GM12892 (cell line): ENCODE measurements around the gene ITPRID1.
"Not testable (repeated sequence)": the region's sequence is repeated elsewhere in the genome, so short reads cannot be mapped to it uniquely, and the experiment has no call there.

Experiments used
- DNase-seq: peaks from one replicate; pipeline ENCODE4 v3.0.0; 2011; ENCODE audit not compliant: insufficient read length
- FAIRE-seq: peaks from 2 replicates; lab custom pipeline; 2011; peaks lifted over from hg19 to GRCh38; lab: Jason Lieb, UNC
- POLR2A ChIP-seq: IDR thresholded peaks from 2 replicates; pipeline ENCODE4 v1.6.1; 2011; ENCODE audit warnings: low read depth, low read length, control low read depth
- POLR2AphosphoS5 ChIP-seq: IDR thresholded peaks from 2 replicates; pipeline ENCODE4 v1.6.1; 2011; ENCODE audit warnings: low read depth, low read length, control low read depth
- TAF1 ChIP-seq: IDR thresholded peaks from 2 replicates; pipeline ENCODE4 v1.6.1; 2011; ENCODE audit warnings: low read depth, mild to moderate bottlenecking, control low read depth, low read length, borderline replicate concordance

The ITPRID1 gene

DNA sequence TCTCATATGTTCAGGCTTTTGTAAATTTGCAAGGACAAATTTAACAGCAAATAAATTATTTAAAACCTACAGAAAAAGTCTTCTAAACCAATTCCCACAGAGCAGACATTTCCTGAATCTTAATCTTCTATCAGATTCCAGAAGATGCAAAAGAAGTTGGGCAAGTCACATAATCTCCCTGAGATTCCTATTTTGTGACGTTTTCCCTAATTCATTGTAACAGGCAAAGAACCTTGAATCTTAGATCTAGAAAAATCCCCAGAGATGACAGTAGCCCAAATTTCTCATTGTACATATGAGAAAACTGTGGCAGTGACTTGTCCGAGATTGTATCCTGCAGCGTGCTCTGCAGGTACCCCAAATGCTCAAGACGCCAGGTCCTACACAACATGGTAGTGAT, 4.9 kb downstream of the ITPRID1 start:
- DNase-seq (no peak), FAIRE-seq (no peak)
- TF ChIP-seq POLR2AphosphoS5 (no peak), POLR2A (no peak), TAF1 (no peak)

DNA sequence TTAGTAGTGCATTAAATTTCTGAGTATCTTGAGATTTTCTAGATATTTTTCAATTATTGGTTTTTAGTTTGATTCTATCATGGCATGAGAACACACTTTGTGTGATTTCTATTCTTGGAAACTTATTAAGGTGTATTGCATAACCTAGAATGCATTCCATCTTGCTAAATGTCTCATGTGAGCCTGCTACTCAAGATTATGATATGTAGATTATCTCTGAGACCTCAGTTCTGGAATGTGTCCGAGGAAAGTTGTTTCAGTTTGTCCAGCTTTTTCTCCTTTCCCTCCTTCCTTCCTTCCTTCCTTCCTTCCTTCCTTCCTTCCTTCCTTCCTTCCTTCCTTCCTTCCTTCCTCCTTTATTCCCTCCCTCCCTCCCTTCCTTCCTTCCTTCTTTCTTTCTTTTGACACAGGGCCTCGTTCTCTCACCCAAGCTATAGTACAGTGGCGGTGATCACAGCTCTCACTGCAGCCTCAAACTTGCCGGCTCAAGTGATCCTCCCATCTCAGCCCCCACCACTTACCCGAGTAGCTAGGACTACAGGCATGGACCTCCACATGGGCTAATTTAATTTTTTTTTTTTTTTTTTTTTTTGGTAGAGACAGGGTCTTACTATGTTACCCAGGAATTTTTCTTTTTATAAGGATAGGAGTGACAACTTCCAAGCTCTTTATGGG, 7.6 kb downstream of the ITPRID1 start:
- no peak for TF ChIP-seq POLR2AphosphoS5
- no peak for TF ChIP-seq TAF1
- TF ChIP-seq POLR2A = no peak
- FAIRE-seq = no peak
- no peak for DNase-seq

GRCh38 chr7:31526864-31527263, 13.0 kb downstream of the ITPRID1 start:
- DNase-seq = no peak
- TF ChIP-seq POLR2A = no peak
- TF ChIP-seq POLR2AphosphoS5 = no peak
- no peak for TF ChIP-seq TAF1
- FAIRE-seq = no peak

DNA sequence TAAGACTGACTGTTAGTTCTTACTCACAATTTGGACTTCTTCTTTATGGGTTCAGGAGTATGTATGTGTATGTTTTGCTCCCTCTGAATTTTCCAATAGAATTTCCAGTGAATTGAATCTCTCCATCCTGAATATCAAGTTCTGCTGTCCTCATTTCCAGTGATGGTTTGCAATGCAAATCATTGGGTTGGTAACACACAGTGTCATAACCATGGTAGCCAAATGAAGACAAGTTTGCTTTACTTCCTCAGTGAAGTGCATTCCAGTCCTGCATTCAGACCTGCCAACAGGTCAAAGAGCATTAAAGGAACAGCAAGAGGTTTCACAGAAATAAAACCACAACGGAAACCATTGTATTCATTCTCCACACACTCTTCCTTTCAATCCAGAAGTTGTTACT, 15.2 kb downstream of the ITPRID1 start:
- DNase-seq = no peak
- no peak for FAIRE-seq
- no peak for TF ChIP-seq TAF1
- no peak for TF ChIP-seq POLR2AphosphoS5
- TF ChIP-seq POLR2A = no peak

- DNase-seq = not testable (repeated sequence)
Observed at GRCh38 chr7:31540651-31541185, 26.8 kb downstream of the ITPRID1 start.

GRCh38 chr7:31545549-31545948, 31.7 kb downstream of the ITPRID1 start:
- TF ChIP-seq TAF1 (no peak), POLR2AphosphoS5 (no peak), POLR2A (no peak)
- FAIRE-seq = no peak
- DNase-seq = no peak

More at GRCh38 chr7:31540651-31541185, 26.8 kb downstream of the ITPRID1 start:
- not testable (repeated sequence) for FAIRE-seq

GRCh38 chr7:31549611-31550010, 35.7 kb downstream of the ITPRID1 start:
- no peak for DNase-seq
- no peak for FAIRE-seq
- TF ChIP-seq POLR2A (no peak), TAF1 (no peak), POLR2AphosphoS5 (no peak)

- DNase-seq (no peak), FAIRE-seq (no peak)
- TF ChIP-seq POLR2A (no peak), POLR2AphosphoS5 (no peak), TAF1 (no peak)
Observed at GRCh38 chr7:31550432-31550831, 36.5 kb downstream of the ITPRID1 start.

- no peak for DNase-seq
- TF ChIP-seq POLR2A (no peak), POLR2AphosphoS5 (no peak), TAF1 (no peak)
- FAIRE-seq = no peak
Observed at GRCh38 chr7:31553661-31554081, 39.8 kb downstream of the ITPRID1 start.

DNA sequence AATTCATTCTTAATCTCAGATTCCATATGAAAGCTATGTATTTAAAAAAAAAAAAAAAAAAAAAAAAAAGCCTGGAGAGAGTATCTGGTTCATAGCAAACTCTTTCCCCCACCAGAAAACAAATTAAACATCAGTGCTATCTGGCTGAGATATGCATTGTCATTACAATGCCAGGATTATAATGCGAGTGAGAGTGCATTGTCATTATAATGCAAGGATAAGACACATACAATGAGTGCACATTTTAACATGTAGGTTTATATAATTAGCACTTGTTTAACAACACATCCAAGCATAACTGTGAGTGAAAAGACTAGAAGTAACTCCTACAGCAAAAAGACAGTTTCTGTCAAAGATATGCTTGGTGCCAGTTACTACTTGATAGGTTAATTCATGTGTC, 48.1 kb downstream of the ITPRID1 start:
- TF ChIP-seq POLR2AphosphoS5 (no peak), TAF1 (no peak), POLR2A (no peak)
- FAIRE-seq (no peak), DNase-seq (no peak)

DNA sequence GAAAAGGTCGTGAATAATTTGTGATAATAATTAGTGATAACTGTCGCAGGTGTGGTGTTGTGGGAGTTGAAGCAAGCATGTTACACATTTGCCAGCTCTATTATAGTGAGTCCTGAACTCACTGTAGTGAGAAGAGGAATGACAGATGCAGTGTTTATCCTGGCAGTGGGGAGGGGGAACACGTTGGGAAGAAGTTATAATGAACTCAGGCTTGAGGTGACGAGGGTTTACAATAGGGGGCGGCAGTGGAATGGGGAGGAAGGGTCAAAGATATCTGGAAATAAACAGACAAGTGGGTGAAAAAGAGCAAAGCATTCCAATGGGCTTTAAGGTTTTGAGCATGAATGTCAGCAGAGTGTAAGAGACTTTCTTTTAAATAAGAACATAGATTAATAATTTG, 49.6 kb downstream of the ITPRID1 start:
- no peak for FAIRE-seq
- no peak for DNase-seq
- TF ChIP-seq POLR2A (no peak), TAF1 (no peak), POLR2AphosphoS5 (no peak)

DNA sequence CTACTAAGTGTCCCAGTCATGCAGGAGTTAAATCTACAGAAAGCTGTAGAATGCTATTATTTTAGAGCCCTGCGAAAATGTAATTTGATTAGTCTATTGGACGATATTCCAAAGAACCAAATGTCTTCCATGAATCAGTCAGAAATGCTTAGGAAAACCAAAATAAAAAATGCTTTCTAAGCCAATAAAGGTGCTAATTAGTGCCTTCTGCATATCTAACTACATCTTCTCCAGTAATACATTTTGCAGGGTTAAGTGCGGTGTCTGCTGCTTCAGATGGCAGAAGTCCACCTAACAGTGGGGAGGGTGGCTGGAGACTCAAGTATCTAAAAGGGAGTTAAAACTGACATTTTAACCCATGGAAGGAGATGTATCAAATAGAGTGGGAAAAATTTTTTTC, 50.1 kb downstream of the ITPRID1 start:
- no peak for DNase-seq
- TF ChIP-seq POLR2A (no peak), TAF1 (no peak), POLR2AphosphoS5 (no peak)
- no peak for FAIRE-seq

DNA sequence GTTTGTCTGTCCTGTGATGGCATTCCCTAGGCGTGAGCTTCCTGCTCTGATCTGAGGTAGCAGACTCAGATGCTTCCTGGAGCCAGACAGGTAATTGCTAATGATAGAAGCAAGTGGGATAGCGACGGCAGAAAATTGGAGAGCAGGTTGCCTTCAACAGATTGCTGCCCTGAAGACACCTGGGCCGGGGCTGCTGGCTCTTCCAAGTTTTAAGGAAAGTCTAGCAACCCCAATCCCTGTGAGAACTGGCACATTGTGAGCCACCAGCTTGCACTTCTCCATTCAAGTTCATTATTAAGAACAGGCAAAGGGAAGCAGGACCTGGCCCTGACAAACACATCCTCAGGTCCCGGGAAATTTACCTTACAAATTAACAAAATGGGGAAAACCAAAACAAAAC, 50.8 kb downstream of the ITPRID1 start:
- FAIRE-seq (no peak), DNase-seq (no peak)
- no peak for TF ChIP-seq POLR2AphosphoS5
- no peak for TF ChIP-seq TAF1
- no peak for TF ChIP-seq POLR2A
